ENCODE data around the gene DOCK4. TPM values are rescaled to one million over a fixed set of nuclear protein-coding genes. Genes with fewer than 3 reads are reported as not detected.

The DOCK4 gene
- total RNA-seq, 2 donors from 2014 or later = 6.5 to 11.1 TPM

- H3K27ac ChIP-seq = no peak overlapping the region
- H3K27me3 ChIP-seq = no peaks in the 10 kb centered on the region
- intact Hi-C loops (cut with DNase I) = no loop called here
- H3K4me1 ChIP-seq = no peaks in the 10 kb centered on the region
- H3K9ac ChIP-seq (ENCODE audit: low read depth in 2 of 2, low read length in 2 of 2) = no peak overlapping the region
- no peak for DNase-seq
- TF ChIP-seq, protein P1, sequence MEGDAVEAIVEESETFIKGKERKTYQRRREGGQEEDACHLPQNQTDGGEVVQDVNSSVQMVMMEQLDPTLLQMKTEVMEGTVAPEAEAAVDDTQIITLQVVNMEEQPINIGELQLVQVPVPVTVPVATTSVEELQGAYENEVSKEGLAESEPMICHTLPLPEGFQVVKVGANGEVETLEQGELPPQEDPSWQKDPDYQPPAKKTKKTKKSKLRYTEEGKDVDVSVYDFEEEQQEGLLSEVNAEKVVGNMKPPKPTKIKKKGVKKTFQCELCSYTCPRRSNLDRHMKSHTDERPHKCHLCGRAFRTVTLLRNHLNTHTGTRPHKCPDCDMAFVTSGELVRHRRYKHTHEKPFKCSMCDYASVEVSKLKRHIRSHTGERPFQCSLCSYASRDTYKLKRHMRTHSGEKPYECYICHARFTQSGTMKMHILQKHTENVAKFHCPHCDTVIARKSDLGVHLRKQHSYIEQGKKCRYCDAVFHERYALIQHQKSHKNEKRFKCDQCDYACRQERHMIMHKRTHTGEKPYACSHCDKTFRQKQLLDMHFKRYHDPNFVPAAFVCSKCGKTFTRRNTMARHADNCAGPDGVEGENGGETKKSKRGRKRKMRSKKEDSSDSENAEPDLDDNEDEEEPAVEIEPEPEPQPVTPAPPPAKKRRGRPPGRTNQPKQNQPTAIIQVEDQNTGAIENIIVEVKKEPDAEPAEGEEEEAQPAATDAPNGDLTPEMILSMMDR (IDR thresholded peaks at IDR 0.05) = no peak
- no peak overlapping the region for H3K4me3 ChIP-seq
- H3K9me3 ChIP-seq = no peaks in the 10 kb centered on the region
- H3K36me3 ChIP-seq = no peaks in the 10 kb centered on the region
Measured at GRCh38 chr7:112088484-112089016, 117.6 kb downstream of the DOCK4 start.

DNA sequence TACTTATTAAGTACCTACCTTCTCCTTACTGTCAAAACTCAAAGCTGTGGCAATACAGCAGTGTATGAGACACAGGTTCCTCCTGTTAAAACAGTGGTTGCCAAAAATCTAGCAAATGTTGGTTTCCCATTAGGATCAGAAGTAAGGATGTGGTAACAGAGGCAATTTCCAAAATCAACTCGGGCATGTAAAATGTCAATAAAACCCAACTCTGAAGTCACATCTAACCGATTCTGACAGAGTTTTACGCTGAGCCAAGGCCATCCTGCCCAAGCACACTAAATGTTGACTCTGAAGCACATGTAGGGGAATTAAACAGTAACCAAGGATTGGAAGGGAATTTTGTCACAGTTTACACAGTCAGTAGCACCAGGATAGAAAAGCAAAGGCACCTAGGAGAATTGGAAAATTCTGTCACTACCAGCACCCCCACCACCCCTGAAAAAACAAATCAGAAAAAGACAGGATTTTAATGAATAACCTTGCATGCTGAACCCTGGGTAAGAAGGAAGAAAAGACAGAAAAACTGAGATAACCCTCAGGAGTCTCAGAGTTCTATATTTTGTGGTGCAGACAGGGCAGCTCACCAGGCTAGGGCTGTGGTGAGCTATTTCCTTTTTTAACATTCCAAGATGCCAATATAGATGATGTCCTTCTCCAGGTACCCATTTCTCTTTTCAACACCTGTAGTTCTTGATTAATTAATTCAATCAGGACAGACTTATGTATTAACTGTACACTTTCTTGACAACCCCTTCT is 119.5 kb downstream of the DOCK4 start:
- H3K9me3 ChIP-seq = no peaks in the 10 kb centered on the region
- H3K27ac ChIP-seq = no peak overlapping the region
- H3K27me3 ChIP-seq = no peaks in the 10 kb centered on the region
- TF ChIP-seq, protein P1 (IDR thresholded peaks at IDR 0.05) = no peak
- no peak overlapping the region for H3K9ac ChIP-seq (ENCODE audit: low read depth in 2 of 2, low read length in 2 of 2)
- H3K4me1 ChIP-seq = no peaks in the 10 kb centered on the region
- DNase-seq = no peak
- H3K36me3 ChIP-seq = no peaks in the 10 kb centered on the region
- intact Hi-C loops (cut with DNase I) = no loop called here
- H3K4me3 ChIP-seq = no peak overlapping the region

- no peaks in the 10 kb centered on the region for H3K27me3 ChIP-seq
- no peaks in the 10 kb centered on the region for H3K36me3 ChIP-seq
- H3K4me1 ChIP-seq = no peaks in the 10 kb centered on the region
- no peak for DNase-seq
- no peaks in the 10 kb centered on the region for H3K9me3 ChIP-seq
- H3K4me3 ChIP-seq = no peak overlapping the region
- no peak overlapping the region for H3K9ac ChIP-seq (ENCODE audit: low read depth in 2 of 2, low read length in 2 of 2)
- H3K27ac ChIP-seq = no peak overlapping the region
- TF ChIP-seq, protein P1 (IDR thresholded peaks at IDR 0.05) = no peak
- intact Hi-C loops (cut with DNase I) = no loop called here
Measured at GRCh38 chr7:112084520-112084971, 121.7 kb downstream of the DOCK4 start.

DNA sequence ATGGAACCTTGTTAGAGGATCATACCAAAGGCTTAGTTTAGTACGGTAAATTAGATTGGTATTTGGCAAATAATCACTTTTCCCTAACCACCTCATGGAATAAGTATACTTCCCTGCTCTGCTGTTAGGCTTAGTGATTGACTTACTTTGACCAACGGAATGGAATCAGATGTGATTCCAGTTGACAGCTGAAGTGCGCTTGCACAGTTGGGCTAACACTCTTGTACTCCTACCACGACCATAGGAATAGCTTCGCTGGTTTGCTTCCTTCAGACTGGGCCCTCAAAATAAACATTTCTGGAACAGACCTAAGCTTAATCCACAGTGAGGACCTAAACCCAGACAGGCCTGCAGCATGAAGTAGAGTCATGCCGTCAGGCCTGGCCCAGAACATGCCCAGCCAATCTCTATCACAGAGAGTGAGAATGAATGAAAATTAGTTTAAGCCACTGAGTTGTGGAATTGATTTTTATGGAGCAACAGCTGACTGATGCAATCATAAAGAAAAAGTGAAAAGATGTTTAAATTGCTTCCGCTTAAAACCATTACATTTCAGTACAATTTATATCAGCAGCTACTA is 122.3 kb downstream of the DOCK4 start:
- intact Hi-C loops (cut with DNase I) = no loop called here
- Histone ChIP-seq H3K4me3 (no peak overlapping the region), H3K4me1 (no peaks in the 10 kb centered on the region), H3K27me3 (no peaks in the 10 kb centered on the region), H3K36me3 (no peaks in the 10 kb centered on the region), H3K9ac (ENCODE audit: low read depth in 2 of 2, low read length in 2 of 2) (no peak overlapping the region), H3K27ac (no peak overlapping the region), H3K9me3 (no peaks in the 10 kb centered on the region)
- no peak for DNase-seq
- TF ChIP-seq, protein P1 (IDR thresholded peaks at IDR 0.05) = no peak

GRCh38 chr7:112082306-112082705 is 123.9 kb downstream of the DOCK4 start:
- TF ChIP-seq, protein P1 (IDR thresholded peaks at IDR 0.05) = no peak

More at GRCh38 chr7:112082306-112082705, 123.9 kb downstream of the DOCK4 start:
- intact Hi-C loops (cut with DNase I) = no loop called here
- DNase-seq = no peak
- no peaks in the 10 kb centered on the region for H3K27me3 ChIP-seq
- H3K4me1 ChIP-seq = no peaks in the 10 kb centered on the region
- H3K36me3 ChIP-seq = no peaks in the 10 kb centered on the region
- no peak overlapping the region for H3K4me3 ChIP-seq
- H3K27ac ChIP-seq = no peak overlapping the region
- H3K9ac ChIP-seq (ENCODE audit: low read depth in 2 of 2, low read length in 2 of 2) = no peak overlapping the region
- no peaks in the 10 kb centered on the region for H3K9me3 ChIP-seq

All from colonic mucosa (tissue), 4 donors.